NCI-H2081 treated with DMSO at 0.1 percent for 48 hours (cell line): Measurements from ENCODE around the gene SSX1.
"Not testable (repeated sequence)": the region's sequence is repeated elsewhere in the genome, so short reads cannot be mapped to it uniquely, and the experiment has no call there.

Experiments
- DNase-seq: peaks from one replicate; lab custom pipeline; 2025; lab: John Stamatoyannopoulos, UW

The SSX1 gene, protein sequence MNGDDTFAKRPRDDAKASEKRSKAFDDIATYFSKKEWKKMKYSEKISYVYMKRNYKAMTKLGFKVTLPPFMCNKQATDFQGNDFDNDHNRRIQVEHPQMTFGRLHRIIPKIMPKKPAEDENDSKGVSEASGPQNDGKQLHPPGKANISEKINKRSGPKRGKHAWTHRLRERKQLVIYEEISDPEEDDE

DNA sequence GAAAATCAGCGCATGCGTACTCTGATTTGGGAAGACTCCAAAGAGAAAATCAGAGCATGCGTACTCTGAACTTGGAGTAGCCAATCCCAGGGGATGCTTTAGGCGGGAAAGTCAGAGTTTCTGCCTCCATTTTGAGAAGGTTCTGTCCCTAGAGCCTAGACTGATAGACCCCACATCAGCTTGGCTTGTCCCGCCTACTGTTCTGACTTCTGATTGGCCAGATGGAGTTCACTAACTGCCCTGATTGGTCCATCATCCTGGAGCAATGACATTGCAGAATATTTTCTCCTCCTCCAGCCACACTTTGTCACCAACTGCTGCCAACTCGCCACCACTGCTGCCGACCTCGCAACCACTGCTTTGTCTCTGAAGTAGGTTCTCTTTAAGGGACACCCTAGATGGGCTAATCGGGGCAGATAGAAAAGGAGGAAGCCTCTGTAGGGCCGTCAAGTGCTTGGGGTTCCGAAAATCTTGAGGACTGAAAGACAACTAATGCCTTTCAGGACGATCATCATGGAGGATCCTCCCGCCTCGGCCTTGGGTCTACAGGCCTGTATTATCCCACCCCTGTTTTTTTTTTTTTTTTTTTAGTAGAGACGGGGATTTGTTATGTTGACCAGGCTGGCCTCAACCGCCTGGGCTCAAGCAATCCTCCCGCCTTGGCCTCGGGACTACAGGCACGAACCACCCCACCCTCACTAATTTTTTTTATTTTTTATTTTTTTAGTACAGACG lies at the start of gene SSX1:
TSS of gene SSX1 (plus strand) at position 331 of the 735 bp plus-strand sequence. CDS start 1,850 bp downstream, outside the sequence.
- DNase-seq: not testable (repeated sequence)

DNA sequence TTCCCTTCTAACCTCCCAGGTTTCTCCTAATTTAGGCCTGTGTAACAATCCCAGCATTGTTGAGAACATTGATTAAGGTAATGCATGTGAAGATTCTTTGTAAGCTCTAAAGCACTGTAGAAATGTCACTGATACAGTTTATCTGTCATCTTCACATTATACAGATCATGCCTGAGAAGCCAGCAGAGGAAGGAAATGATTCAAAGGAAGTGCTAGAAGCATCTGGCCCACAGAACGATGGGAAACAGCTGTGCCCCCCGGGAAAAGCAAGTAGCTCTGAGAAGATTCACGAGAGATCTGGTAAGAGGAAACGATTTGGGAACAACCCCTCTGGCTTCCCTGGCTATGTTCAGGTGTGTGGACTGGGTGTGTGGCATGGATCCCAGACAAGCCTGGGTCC lies 40.9 kb upstream of the SSX1 start:
- not testable (repeated sequence) for DNase-seq

DNA sequence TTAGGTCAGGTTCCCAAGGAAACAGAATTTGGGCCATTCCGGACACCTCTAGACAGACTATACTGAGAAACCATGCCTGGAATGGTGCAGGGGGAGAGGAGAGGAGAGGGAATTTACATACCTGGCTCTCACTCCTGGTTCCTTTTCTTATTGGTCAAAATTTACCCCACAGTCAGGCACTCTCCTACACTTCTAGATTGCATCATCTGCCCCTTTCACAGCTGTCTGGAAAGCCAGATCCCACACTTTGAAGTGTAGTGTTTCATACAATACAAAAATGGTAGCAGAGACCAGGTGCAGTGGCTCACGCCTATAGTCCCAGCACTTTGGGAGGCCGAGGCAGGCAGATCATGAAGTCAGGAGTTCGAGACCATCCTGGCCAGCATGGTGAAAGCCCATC lies 31.0 kb upstream of the SSX1 start:
- not testable (repeated sequence) for DNase-seq

DNA sequence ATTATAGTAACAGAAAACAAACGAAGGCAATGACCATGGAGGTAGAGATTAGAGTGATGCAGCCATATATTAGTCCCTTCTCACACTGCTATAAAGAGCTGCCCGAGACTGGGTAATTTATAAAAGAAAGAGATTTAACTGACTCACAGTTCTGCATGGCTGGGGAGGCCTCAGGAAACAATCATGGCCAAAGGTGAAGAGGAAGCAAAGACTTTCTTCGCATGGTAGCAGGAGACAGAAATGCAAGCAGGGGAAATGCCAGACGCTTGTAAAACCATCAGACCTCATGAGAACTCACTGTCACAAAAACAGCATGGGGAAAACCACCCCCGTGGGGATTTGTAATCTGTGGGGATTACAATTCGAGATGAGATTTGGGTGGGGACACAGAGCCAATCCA lies 2.2 kb upstream of the SSX1 start:
- not testable (repeated sequence) for DNase-seq

DNA sequence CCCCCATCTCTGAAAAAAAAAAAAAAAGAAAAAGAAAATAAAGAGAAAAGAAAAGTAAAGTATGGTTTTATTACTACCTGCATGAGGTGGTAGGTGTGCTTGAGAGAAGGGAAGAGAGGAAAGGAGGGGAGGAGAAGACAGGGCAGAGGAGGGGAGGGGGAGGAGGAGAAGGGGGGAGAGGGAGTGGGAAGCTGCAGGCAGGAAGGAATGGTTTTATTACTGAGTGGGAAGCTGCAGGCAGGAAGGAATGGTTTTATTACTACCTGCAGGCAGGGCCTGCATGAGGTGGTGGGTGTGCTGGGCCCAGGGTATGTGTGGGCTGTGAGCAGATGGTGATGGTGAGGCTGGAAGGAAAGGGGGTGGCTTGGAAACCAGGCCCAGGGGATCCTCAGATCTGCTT lies 19.2 kb downstream of the SSX1 start:
- not testable (repeated sequence) for DNase-seq

DNA sequence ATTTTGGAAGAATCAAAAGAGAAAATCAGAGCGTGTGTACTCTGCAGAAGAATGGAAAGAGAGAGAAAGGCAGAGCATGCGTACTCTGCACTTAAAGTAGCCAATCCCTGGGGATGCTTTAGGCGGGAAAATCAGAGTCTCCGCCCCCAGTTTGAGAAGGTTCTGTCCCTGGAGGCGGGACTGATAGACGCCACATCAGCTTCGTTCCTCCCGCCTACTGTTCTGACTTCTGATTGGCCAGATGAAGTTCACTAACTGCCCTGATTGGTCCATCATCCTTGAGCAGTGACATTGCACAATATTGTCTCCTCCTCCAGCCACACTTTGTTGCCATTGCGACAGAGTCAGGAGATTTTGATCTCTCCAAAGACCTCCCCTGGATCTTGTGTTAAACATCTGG lies 23.8 kb downstream of the SSX1 start:
- no peak for DNase-seq

DNA sequence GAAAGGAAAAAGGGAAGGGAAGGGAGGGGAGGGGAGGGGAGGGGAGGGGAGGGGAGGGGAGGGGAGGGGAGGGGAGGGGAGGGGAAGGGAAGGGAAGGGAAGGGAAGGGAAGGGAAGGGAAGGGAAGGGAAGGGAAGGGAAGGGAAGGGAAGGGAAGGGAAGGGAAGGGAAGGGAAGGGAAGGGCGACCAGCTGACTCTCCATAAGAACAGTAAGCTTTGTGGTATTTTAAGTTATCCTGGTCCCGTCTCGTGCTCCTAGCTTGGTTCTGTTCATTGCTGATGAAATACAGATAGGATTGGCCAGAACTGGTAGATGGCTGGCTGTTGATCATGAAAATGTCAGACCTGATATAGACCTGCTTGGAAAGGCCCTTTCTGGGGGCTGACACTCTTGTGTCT lies 25.5 kb downstream of the SSX1 start:
- DNase-seq: not testable (repeated sequence)

DNA sequence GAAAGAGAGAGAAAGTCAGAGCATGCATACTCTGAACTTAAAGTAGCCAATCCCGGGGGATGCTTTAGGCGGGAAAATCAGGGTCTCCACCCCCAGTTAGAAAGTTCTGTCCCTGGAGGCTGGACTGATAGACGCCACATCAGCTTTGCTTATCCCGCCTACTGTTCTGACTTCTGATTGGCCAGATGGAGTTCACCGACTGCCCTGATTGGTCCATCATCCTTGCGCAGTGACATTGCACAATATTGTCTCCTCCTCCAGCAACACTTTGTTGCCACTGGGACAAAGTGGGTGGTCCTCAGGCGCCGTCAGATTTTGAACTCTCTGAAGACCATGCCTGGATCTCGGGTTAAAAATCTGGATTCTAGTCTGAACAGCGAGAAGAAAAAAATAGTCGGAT lies 51.0 kb downstream of the SSX1 start:
- no peak for DNase-seq

DNA sequence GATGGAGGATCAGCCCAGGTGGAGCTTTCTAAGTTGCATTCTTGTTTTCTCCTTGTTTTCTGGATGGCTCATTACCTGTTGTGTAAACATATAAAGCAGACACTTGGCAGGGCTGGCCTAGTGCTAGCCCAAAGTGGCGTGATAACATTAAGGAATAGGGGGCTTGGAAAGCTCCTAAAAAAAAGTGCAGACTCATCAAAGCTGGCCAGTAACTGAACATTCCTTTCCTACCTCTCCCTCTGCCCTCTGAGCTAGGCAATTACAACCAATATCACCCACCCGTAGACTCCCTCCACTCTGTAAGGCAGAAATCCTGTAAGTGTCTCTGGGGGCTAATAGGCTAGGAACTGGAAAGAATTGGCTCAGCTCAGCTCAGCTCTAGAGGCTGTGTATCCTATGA lies 58.8 kb downstream of the SSX1 start:
- not testable (repeated sequence) for DNase-seq
